ENCODE data around the gene PTPN14.
"Not testable (repeated sequence)": the region's sequence is repeated elsewhere in the genome, so short reads cannot be mapped to it uniquely, and the experiment has no call there.

Gene PTPN14

DNA sequence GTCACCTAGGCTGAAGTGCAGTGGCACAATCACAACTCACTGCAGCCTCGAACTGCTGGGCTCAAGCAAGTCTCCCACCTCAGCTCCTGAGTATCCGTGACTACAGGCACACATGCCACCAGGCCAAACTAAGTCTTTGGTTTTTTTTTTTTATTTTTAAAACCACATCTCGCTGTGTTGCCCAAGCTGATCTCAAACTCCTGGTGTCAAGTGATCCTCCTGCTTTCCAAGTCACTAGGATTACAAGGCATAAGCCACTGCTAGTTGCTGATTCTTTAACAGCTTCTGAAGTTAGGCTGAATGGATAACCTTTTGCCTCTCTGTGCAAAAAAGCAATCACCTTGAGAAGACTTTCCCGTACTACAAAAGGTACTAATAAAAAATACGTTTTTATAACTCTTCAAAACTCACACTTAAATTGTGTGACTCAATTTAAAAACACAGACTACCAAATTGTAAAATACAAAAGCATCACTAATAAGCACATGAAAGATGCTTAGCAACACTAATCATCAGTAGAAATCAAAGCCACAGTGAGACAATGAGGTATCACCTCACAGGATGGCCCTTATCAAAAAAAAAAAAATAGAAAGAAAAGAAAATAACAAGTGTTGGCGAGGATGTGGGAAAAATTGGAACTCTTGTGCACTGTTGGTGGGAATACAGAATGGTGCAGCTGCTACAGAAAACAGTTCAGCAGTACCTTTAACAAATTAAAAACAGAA, 40.3 kb downstream of the PTPN14 start:
- no peak for DNase-seq (ENCODE audit: low read depth)

DNA sequence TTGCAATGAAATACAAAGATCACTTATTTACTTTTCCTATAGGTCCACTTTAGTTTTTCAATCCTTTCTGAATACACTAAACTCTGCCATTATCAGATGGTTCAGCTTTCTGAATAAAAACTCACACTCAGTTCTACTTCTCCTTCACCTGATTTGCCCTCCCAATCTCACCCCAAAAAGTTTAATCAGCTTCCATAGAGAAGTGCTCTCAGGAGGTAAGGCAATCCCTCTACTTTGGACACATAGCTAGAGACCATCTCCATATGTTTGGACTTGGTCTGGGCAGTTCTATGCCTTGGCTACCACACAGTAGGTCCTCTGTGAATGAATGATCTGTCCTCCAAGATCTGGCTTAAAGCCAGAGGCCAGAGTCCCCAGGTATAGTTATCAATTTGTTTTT, 40.9 kb downstream of the PTPN14 start:
- DNase-seq (ENCODE audit: low read depth), result no peak

DNA sequence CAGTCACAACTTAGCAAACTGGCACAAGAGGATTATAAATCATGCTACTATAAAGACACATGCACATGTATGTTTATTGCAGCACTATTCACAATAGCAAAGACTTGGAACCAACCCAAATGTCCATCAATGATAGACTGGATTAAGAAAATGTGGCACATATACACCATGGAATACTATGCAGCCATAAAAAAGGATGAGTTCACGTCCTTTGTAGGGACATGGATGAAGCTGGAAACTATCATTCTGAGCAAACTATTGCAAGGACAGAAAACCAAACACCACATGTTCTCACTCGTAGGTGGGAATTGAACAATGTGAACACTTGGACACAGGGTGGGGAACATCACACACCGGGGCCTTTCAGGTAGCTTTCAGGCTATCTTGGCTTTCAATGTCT, 41.8 kb downstream of the PTPN14 start:
- DNase-seq (ENCODE audit: low read depth), result not testable (repeated sequence)

DNA sequence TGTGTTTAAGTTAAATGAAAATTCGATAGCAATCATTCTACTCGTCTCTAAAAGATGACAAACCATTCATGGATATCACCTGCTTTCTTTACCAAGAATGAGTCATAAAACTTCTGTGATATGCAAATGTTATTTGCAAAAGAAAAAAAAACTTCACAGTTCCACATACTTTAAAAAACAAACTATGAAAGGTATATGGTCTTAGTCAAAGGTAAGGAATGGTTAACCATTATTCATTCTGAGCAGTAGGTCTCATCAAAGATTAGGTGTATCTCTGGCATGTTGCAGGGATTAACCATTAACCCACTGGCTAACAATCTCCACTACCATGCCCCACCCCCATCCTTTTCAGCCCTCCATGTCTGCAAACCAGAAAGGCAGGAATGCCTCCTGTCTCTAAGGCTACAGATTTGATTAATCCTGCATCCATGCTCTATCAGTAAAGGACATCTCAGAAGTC, 44.4 kb downstream of the PTPN14 start:
- DNase-seq (ENCODE audit: low read depth), result no peak

DNA sequence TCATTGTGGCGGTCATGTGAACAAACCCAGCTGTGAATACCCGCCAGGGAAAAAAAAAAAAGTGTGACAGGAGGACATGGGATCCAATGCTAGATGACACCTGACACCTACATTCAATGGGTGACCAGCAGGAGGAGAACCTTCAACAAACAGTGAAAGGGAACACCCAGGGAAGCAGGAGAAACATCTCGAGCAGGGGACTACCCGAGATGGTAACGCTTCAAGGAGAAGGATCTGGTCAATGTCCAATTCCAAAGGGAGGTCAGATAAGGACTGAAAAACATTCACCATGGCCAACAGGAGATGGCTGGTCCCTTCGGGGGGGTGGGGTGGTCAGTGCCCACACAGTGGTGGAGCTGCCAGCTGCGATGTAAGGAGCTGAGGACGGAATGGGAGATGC, 46.3 kb downstream of the PTPN14 start:
- DNase-seq (ENCODE audit: low read depth), result no peak

DNA sequence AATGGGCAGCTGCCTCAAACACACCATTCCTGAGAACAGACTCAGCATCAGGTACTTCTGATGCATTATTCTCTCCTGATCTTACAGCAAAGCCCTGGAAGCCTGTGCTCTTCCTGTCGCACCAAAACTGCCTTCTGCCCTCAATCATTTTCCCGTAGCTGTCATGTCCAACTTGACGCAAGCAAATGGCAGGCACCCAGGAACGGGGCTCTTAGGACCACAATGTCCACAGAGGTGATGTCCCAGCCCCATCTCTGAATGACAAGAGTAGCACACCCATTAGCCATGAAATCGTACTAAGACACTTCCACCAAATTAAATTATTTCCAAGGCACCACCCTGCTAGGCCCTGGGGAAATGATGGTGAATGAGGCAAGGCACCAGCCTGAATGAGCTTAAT, 47.1 kb downstream of the PTPN14 start:
- no peak for DNase-seq (ENCODE audit: low read depth)

DNA sequence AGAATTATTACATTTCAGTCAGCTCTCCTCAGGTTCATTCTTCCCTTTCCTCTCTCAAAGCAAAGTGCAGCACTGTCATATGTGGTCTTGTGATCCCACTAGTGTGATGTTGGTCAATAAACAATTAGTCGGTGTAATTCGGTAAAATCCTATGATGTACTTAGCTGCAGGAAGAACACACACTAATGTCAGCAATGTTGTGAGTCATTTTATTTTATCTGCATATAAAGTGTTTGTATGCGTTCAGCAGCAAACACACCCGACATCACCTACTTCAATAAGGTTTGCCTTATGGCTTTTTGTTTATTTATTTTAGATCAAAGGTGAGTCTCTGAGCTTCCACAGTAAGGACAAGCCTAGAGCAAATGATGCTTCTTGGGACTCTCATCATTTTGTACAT, 47.8 kb downstream of the PTPN14 start:
- no peak for DNase-seq (ENCODE audit: low read depth)

DNA sequence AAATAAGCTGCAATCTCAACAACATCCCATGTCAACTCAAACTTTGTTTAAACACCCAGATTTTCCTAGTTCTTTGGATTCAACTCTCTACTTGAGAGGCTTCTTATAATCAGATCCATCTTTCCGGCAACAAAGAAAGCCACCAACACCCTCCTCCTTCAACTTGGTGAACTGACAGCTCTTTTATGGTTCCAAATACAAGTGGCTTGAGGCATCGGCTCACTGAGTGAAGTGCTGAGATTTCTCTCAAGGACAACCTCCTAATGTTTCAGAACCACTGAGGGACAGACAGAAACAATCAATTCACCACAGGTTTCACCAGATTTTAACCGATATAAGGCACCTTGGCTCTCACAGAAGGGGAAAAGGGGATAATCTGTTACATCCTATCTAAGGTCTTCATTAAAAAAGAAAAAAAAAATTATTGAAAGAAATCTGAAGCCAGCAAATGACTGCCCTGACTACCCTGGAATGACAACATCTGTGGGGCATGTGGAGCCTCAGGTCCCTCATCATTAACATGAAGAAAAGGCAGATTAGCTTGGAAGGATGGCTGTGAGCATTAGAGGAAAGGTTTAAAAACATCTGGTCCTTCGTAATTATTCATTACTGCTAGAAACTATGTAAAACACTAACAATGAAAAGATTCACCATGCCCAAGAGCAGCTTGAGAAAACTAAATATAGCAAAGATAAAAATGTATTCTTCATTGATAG, 50.9 kb downstream of the PTPN14 start:
- DNase-seq (ENCODE audit: low read depth), result no peak

DNA sequence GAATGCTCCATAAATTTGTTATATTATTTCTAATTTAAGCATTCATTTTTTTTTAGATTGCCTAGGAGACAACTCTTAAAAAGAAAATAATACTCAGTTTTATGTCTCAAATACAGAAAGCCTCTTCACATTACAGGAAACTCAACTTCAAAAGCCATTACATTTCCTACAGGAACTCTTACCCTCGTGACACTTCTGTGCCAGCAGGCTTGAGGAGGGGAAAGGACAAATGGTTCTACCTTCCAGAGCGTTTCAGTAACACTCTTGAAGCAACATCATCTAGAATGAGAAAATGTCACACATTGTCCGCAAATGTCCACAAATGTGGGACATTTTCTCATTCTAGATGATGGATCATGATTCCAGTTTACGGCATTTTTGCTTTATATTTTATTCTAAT, 51.7 kb downstream of the PTPN14 start:
- no peak for DNase-seq (ENCODE audit: low read depth)

DNA sequence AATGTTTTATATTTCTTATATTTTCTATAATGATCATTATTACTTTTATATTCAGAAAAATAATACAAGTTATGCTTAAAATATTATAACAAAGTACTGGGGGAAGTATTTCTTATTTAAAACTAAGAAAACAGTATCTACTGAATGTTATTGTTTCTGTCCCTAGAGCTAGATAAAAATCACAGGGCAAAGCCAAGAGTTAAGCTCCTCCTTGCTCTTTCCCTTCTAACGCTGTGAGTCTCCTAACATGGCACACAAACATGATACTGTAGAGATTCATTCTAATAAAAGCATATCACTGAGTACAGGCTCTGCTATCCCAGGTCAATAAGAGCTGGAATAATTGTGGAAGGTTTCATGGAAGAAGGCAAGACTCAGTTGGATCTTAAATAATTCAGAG, 53.4 kb downstream of the PTPN14 start:
- no peak for DNase-seq (ENCODE audit: low read depth)

DNA sequence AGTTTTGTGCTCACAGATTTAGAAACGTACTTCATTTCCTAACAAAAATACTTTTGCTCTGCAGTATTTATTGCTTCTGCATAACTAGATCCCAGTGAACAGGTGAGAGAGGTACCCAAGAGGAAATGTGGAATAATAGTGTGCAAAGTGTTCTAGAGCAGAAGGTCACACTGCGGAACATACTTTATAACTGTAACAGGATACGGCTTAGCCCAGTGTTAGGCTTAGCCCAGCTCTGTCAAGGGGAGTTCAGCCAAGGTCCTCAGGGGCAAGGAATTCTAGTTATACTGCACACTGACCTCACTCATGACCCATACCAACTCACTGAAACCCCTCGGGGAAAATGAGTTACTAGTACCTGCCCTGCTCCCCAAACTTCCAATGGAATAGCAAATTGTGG, 55.3 kb downstream of the PTPN14 start:
- DNase-seq (ENCODE audit: low read depth), result no peak

DNA sequence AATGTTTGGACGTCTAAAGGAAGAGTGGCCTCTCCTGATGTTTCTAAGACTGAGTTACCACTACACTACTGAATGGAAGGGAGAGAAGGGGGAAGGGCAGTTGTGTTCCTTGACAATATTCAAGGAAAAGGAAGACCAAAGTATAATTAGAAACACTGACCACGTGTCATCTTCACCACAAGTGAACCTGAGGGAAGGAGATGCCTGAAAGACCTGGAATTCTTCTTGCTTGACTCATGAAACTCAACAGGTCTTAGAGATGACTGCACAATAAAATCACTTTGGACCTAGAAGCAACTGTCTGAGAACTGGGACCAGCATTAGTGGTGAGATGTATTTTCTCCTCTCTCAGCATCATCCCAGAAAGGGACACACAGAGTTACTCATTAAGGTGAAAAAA, 56.7 kb downstream of the PTPN14 start:
- DNase-seq (ENCODE audit: low read depth), result no peak

DNA sequence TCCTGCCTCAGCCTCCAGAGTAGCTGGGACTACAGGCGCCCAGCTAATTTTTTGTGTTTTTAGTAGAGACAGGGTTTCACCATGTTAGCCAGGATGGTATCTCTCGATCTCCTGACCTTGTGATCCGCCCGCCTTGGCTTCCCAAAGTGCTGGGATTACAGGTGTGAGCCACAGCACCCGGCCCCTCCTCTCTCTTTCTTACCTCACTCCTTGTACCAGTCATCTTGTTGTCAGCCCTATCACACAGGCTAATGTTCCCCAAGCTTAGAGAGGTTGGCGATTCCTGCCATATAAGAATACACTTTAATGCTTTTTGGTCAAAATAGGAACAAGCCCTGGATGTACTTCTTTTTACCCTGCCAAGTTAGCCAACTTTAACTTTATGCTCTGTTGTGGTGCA, 57.2 kb downstream of the PTPN14 start:
- not testable (repeated sequence) for DNase-seq (ENCODE audit: low read depth)

DNA sequence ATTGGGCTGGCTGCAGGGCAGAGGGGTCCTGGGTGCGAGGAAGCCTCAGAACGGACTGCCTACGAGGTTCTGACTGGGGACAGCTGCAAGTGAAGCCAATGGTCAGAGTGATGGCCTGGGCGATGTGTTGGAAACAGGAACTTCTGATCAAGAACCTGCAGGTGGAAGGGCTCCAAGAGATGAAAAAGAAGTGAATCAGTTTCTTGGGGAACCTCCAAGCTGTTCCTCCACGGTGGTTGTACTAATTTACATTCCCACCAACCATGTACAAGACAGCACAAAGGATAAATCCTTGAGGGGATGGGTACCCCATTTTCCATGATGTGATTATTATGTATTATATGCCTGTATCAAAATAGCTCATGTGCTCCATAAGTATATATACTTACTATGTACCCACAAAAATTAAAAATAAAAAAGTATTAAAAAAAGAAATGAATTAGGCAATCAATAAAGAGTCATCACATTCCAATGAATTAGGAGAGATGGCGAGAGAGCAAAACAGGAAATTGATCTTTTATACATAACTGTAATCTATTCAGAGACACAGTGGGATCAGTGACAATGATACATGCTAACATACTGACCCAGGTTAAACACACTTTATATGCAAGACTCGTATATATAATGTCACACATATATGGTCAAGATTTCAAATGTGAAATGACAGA, 58.1 kb downstream of the PTPN14 start:
- DNase-seq (ENCODE audit: low read depth), result no peak

DNA sequence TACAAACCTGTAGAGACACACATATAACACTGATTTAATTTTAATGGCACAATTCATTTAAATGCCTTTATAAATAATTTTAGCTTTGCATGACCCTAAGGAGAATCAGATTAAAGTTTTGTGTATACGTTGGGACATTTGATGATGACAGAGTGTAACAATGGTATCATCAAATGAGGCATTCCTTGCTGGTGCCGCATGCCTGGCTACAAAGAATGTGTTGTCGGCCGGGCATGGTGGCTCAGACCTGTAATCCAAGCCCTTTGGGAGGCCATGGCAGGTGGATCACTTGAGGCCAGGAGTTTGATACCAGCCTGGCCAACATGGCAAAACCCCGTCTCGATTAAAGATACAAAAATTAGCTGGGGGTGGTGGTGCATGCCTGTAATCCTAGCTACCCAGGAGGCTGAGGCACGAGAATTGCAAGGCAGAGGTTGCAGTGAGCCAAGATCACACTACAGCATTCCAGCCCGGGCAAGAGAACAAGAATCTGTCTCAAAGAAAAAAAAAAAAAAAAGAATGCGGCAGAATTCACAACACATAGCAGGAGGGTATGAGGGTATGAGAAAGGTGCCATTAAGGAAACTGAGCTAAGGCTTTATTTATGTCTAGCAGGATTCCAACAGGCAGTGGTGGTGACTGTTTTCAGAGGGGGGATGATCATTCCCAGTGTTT, 58.9 kb downstream of the PTPN14 start:
- no peak for DNase-seq (ENCODE audit: low read depth)

DNA sequence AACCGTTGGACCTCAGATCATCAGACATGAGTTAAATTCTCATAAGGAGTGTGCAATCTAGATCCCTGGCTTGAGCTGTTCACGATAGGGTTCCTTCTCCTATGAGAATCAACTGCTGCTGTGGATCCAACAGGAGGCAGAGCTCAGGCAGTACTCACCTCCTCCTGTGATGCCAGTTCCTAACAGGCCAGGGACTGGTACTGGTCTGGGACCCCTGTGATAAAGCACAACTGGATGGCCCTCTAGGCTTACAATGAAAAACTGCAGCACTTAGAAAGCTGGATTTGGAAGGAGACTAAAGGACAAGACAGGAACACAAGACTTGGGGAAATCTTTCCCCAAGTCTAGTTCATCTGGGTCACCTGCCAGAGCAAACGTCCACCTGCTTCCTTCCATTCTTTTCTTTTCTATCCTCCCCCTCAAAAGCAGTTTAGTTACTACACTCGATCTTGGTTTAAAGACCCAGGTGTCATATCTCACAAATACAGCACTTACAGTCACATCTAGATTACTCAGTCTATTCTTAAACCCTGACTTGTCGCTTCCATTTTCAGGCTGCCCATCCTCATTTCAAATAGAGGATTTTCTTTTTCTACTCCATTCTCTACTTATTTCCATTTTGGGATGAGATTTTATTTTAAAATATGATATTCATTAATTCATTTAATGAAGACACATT, 59.8 kb downstream of the PTPN14 start:
- no peak for DNase-seq (ENCODE audit: low read depth)

DNA sequence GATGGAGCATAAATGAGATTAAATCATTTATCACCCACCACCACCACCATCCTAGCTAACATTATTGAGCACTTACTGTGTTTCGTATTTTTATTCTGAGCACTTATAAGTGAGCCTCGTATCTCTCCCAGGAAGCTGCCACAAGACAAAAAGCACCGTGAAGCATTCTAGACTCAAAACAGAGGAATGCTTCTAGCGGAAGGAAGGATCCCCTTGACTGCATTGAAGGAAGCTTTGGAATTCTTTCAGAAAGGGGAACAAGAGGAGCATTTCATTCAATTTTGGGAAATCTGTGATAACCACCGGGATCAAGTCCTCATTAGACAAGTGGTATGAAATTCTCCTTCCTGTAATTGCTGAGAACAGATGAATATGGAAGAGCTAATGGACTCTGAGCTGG, 66.3 kb downstream of the PTPN14 start:
- DNase-seq (ENCODE audit: low read depth), result no peak

DNA sequence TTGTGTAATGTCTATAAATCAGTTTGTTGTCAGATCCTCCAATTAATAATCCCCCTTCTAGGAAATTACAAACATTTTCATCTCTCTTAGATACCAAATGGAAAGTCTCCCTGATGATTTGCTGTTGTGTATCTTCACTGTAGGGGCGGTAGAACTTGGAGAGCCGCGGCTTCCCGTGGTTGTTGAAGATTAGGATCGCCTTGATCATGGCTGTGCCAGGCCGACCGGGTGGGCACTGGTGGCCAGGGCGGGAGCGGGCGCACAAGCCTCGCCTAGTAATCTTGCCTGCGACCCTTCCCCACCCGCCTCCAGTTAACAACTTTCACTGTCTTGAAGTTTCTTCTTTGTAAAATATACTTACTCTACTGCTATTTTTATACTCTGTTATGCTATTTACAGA, 68.2 kb downstream of the PTPN14 start:
- not testable (repeated sequence) for DNase-seq (ENCODE audit: low read depth)

DNA sequence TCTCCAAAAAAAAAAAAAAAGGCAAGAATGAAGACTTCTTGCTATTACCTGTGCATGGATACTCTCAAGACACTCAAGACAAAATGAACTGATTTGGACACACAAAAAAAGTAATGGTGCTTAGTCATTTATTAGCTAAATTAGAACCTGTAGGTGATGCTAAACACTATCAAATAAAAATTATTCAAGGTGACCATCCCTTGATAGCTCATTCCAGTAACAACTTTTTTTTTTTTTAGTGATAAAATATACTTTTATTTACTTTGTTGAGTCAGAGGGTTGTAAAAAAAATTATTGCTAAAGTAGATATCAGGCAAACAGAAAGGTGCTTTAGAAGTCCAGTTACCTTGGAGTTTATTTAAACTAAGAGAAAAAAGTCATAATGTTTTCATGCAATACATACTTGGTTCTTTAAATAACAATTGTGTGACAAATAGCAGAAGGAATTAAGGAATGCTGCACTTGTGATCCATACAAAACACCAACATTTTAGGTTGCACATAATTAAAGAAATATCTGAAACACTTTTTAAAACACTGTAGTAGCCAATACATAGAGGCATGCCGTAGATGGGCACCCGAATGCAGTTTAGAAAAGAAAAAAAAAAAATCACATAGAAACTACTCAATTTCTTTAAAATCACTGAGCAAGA, 69.3 kb downstream of the PTPN14 start:
- not testable (repeated sequence) for DNase-seq (ENCODE audit: low read depth)

DNA sequence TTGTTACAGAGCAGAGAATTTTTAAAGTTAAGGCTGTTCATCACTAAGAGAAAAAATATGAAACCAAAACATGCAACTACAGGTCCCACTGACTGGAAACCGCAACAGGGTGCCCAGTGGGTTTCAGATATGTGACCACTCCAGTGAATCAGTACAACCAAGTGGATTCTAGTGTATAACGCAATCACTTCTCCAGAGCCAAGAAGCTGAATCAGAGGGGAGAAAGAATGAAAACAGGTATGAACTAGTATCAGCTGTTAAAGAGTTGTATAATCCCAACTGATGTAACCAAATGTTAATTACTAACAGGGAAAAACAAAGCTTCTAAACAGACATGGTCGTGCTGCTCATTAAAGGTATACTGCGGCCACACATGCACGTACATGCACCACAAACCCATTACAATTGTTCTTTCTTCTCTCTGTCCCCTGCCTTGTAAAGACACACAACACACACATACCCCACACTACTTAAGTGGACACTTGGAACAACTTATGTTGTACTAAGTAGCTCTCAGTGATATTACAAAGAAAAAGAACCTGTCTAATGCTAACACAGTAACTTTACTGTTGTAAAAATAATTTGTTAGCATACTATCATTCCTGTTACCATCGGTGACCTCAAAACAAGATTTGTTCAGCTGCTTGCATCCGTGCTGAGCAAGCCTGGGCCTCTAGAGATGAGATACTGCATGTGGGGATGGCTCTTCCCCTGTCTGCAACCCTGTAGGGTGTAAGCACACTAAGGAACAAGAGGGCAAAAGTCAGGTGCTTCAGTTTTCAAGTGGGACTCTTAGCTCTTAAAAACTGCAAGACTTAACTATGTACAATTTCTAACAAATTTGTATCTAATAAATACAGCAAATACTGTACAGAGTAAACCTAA, 74.2 kb downstream of the PTPN14 start:
- DNase-seq (ENCODE audit: low read depth), result no peak

Measured in stimulated activated CD8-positive, alpha-beta memory T cell treated with anti-CD3 and anti-CD28 coated beads, Interleukin-7, amount 100 ng/mL, for 24 hours (primary cell).